H1 (cell line): Measurements from ENCODE around the gene TIMM9. TPM values are rescaled to one million over a fixed set of nuclear protein-coding genes. Genes with fewer than 3 reads are reported as not detected.

Source experiments
- BACH1 ChIP-seq: IDR thresholded peaks from 2 replicates; pipeline ENCODE4 v1.6.1; 2012; ENCODE audit warnings: low read length, improper control_type of control experiment
- CBX8 ChIP-seq: fragments of 300-800, 300-1000 bp; sonication (generic); IDR thresholded peaks from 2 replicates; pipeline ENCODE4 v1.7.1; 2016; ENCODE audit warnings: low read depth, low read length, borderline replicate concordance
- FOSL1 ChIP-seq: IDR thresholded peaks from 2 replicates; pipeline ENCODE4 v1.6.1; 2011; ENCODE audit warnings: mild to moderate bottlenecking, low read depth, low read length, moderate library complexity; ENCODE audit not compliant: insufficient read depth
- HDAC6 ChIP-seq: IDR thresholded peaks from one replicate; pipeline ENCODE4 v1.7.1; 2012; ENCODE audit warnings: low read depth, mild to moderate bottlenecking, inconsistent platforms, low read length, moderate library complexity
- KDM4A ChIP-seq: IDR thresholded peaks from one replicate; pipeline ENCODE4 v1.7.1; 2012; ENCODE audit warnings: low read depth, mild to moderate bottlenecking, moderate library complexity, low read length, inconsistent platforms; ENCODE audit not compliant: severe bottlenecking
- NRF1 ChIP-seq: IDR thresholded peaks from 2 replicates; pipeline ENCODE4 v1.6.1; 2011; ENCODE audit warnings: mild to moderate bottlenecking, low read depth, low read length, improper control_type of control experiment
- POLR2AphosphoS5 ChIP-seq: IDR thresholded peaks from 2 replicates; pipeline ENCODE4 v1.6.1; 2011; ENCODE audit warnings: low read depth, low read length
- POU5F1 ChIP-seq: IDR thresholded peaks from 2 replicates; pipeline ENCODE4 v1.6.1; 2011; ENCODE audit warnings: low read depth, mild to moderate bottlenecking, low read length, moderate library complexity
- RFX5 ChIP-seq: IDR thresholded peaks from 2 replicates; pipeline ENCODE4 v1.6.1; 2011; ENCODE audit warnings: low read depth, low read length, improper control_type of control experiment, borderline replicate concordance
- SIX5 ChIP-seq: IDR thresholded peaks from 2 replicates; pipeline ENCODE4 v1.6.1; 2011; ENCODE audit warnings: mild to moderate bottlenecking, low read depth, low read length
- SP1 ChIP-seq: IDR thresholded peaks from 2 replicates; pipeline ENCODE4 v1.6.1; 2011; ENCODE audit warnings: low read depth, low read length
- SP4 ChIP-seq: IDR thresholded peaks from 2 replicates; pipeline ENCODE4 v1.6.1; 2012; ENCODE audit warnings: low read length, inconsistent platforms
- TAF7 ChIP-seq: optimal IDR thresholded peaks from 2 replicates; pipeline ENCODE3; 2011; ENCODE audit warnings: low read depth, mild to moderate bottlenecking, inconsistent platforms, low read length, moderate library complexity, borderline replicate concordance
- TCF12 ChIP-seq: IDR thresholded peaks from 2 replicates; pipeline ENCODE4 v1.6.1; 2011; ENCODE audit warnings: low read depth, mild to moderate bottlenecking, low read length
- ZNF274 ChIP-seq: IDR thresholded peaks from 2 replicates; pipeline ENCODE4 v1.7.0; 2012; ENCODE audit warnings: low read length, borderline replicate concordance; ENCODE audit errors: extremely low read depth
- polyA plus RNA-seq, 7 experiments: library from polyadenylated mRNA; depleted of rRNA in 3 of 7; stranded (reverse) in 5 of 7; unstranded in 2 of 7; fragments of >200 nt in 5 of 7; fragments of 200-250 nt in 2 of 7; gene quantifications; 1 replicate in 5 of 7; 2 replicates in 1 of 7; 4 replicates in 1 of 7; pipeline versions ENCODE4 v1.2.1 to v1.2.3, GENCODE V29; 2011 to 2013; ENCODE audit warnings: missing spikeins in 2 of 7, mixed read lengths in 2 of 7
- total RNA-seq: library from RNA; stranded (reverse); fragmentation: NEBNext Ultra II Directional; extraction: Animal tissue kit (Norgen Biotek cat#: 25700); gene quantifications from 2 replicates; pipeline ENCODE4 v1.2.1, GENCODE V29; 2021
- TF ChIP-seq, protein P1 (sequence below): IDR thresholded peaks from 2 replicates; pipeline ENCODE4 v1.6.1; 2012; ENCODE audit warnings: low read length, inconsistent platforms
- TF ChIP-seq, protein P2 (sequence below): IDR thresholded peaks from 2 replicates; pipeline ENCODE4 v1.6.1; 2011; ENCODE audit warnings: low read length, improper control_type of control experiment

The TIMM9 gene
- total and polyA plus RNA-seq, 2 of the 8 experiments (the other 6 are each of a cell fraction or from before 2014, with no cell fraction given), result 24.0 to 52.2 TPM

DNA sequence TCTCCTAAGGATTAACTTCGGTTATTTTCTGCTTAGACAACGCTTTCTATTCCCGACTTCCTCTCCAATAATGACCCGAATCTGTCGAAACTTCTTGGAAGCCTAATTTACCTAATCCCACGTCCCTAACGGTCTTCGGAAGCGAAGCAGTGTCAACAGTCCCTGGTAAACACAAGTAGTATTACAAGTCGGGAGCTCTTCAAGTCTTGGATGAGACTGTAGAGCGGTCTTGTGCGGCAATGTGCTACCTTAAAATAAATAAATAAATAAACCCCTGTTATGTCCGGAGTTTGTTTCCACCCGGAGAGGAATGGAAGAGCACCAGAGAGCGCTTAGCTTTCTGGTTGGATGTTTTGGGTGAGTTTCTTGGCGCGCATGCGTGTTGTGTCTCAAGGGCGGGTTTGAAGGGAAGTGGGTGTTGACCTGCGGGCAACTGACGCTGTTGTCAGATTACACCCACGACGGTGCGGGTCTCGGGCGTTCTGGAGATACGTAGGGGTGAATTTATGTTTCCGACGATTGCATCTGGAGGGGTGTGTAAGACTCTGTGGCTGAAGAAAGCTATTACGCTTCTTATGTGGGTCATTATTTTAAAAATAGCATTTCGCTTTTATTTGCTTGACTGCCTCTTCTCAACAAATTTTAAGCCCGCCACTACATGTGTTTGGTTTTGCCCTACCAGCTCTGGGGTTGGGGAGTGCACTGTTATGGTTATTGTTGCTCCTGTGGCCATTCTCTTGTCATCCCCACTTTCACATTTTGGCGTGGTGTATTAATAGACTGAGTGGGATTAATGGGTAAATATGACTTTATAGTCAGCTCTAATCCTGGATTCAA, at the start of gene TIMM9, which contains the start of gene KIAA0586 (continued):
- TF ChIP-seq, protein P1, sequence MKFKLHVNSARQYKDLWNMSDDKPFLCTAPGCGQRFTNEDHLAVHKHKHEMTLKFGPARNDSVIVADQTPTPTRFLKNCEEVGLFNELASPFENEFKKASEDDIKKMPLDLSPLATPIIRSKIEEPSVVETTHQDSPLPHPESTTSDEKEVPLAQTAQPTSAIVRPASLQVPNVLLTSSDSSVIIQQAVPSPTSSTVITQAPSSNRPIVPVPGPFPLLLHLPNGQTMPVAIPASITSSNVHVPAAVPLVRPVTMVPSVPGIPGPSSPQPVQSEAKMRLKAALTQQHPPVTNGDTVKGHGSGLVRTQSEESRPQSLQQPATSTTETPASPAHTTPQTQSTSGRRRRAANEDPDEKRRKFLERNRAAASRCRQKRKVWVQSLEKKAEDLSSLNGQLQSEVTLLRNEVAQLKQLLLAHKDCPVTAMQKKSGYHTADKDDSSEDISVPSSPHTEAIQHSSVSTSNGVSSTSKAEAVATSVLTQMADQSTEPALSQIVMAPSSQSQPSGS, result 0 out of 2 replicates have a peak, but pooled peaks have one; percentile 36
- no peak for TF ChIP-seq RFX5
- TF ChIP-seq KDM4A, result no peak
- TF ChIP-seq POU5F1, result no peak
- peak; percentile 74 for TF ChIP-seq SP1
- TF ChIP-seq TAF7, result no peak
- no peak for TF ChIP-seq BACH1
- no peak for TF ChIP-seq HDAC6
- no peak for TF ChIP-seq ZNF274
- no peak for TF ChIP-seq FOSL1
- TF ChIP-seq, protein P2, sequence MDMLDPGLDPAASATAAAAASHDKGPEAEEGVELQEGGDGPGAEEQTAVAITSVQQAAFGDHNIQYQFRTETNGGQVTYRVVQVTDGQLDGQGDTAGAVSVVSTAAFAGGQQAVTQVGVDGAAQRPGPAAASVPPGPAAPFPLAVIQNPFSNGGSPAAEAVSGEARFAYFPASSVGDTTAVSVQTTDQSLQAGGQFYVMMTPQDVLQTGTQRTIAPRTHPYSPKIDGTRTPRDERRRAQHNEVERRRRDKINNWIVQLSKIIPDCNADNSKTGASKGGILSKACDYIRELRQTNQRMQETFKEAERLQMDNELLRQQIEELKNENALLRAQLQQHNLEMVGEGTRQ, result no peak
- TF ChIP-seq SIX5, result no peak
- TF ChIP-seq NRF1, result peak; percentile 80
- TF ChIP-seq POLR2AphosphoS5, result peak; percentile 61; the same call in 1 of the 2 replicates
- TF ChIP-seq CBX8, result no peak
- 0 out of 2 replicates have a peak, but pooled peaks have one; percentile 44 for TF ChIP-seq SP4
- TF ChIP-seq TCF12, result no peak
